H9 (cell line): Measurements from ENCODE around the gene GPR157. TPM values are rescaled to one million over a fixed set of nuclear protein-coding genes. Genes with fewer than 3 reads are reported as not detected.

Experiments
- DNase-seq: peaks from one replicate; pipeline ENCODE4 v3.0.0-alpha.2; 2017
- H2AFZ ChIP-seq: one replicate; pipeline ENCODE4 v1.6.1; 2013; ENCODE audit warnings: mild to moderate bottlenecking, low read length, control low read depth, moderate library complexity
- H2AK5ac ChIP-seq: 2 replicates; pipeline ENCODE4 v1.6.1; 2013; ENCODE audit warnings: low read length, control low read depth, mixed read lengths; ENCODE audit not compliant: insufficient read length
- H2BK120ac ChIP-seq: one replicate; pipeline ENCODE4 v1.6.1; 2013; ENCODE audit warnings: low read depth, mild to moderate bottlenecking, low read length, control low read depth, inconsistent platforms; ENCODE audit not compliant: poor library complexity, severe bottlenecking
- H2BK12ac ChIP-seq: 2 replicates; pipeline ENCODE4 v1.6.1; 2013; ENCODE audit warnings: low read length, control low read depth, mixed read lengths, low read depth; ENCODE audit not compliant: insufficient read length
- H2BK15ac ChIP-seq: 2 replicates; pipeline ENCODE4 v1.6.1; 2013; ENCODE audit warnings: low read depth, low read length, control low read depth
- H2BK20ac ChIP-seq: one replicate; pipeline ENCODE4 v1.6.1; 2013; ENCODE audit warnings: low read depth, mild to moderate bottlenecking, low read length, control low read depth, inconsistent platforms; ENCODE audit not compliant: poor library complexity, severe bottlenecking
- H2BK5ac ChIP-seq: 2 replicates; pipeline ENCODE4 v1.6.1; 2013; ENCODE audit warnings: low read length, control low read depth, mixed read lengths; ENCODE audit not compliant: insufficient read length
- H3K14ac ChIP-seq: 2 replicates; pipeline ENCODE4 v1.6.1; 2013; ENCODE audit warnings: low read length, control low read depth; ENCODE audit not compliant: insufficient read depth
- H3K18ac ChIP-seq: 2 replicates; pipeline ENCODE4 v1.6.1; 2013; ENCODE audit warnings: low read depth, mild to moderate bottlenecking, mixed read lengths, low read length, control low read depth; ENCODE audit not compliant: insufficient read length
- H3K23ac ChIP-seq: 2 replicates; pipeline ENCODE4 v1.6.1; 2013; ENCODE audit warnings: low read length, control low read depth, mixed read lengths, low read depth; ENCODE audit not compliant: insufficient read length
- H3K23me2 ChIP-seq: 2 replicates; pipeline ENCODE4 v1.6.1; 2013; ENCODE audit warnings: low read depth, mild to moderate bottlenecking, mixed read lengths, low read length, control low read depth; ENCODE audit not compliant: insufficient read length, poor library complexity, severe bottlenecking
- H3K27ac ChIP-seq: 2 replicates; pipeline ENCODE4 v1.5.1; 2013; ENCODE audit warnings: low read length, control low read depth, mixed read lengths, low read depth; ENCODE audit not compliant: insufficient read length
- H3K27me3 ChIP-seq: 2 replicates; pipeline ENCODE4 v1.6.1; 2013; ENCODE audit warnings: low read length, control low read depth, inconsistent platforms; ENCODE audit not compliant: insufficient read depth
- H3K4ac ChIP-seq: 2 replicates; pipeline ENCODE4 v1.6.1; 2013; ENCODE audit warnings: low read depth, mild to moderate bottlenecking, control low read depth, inconsistent platforms, low read length, moderate library complexity
- H3K4me1 ChIP-seq: 2 replicates; pipeline ENCODE4 v1.6.1; 2013; ENCODE audit warnings: low read length, control low read depth, inconsistent platforms; ENCODE audit not compliant: insufficient read depth
- H3K4me2 ChIP-seq: 2 replicates; pipeline ENCODE4 v1.6.1; 2013; ENCODE audit warnings: low read length, control low read depth, mixed read lengths; ENCODE audit not compliant: insufficient read length, insufficient read depth
- H3K56ac ChIP-seq: 2 replicates; pipeline ENCODE4 v1.6.1; 2013; ENCODE audit warnings: low read depth, mild to moderate bottlenecking, mixed read lengths, low read length, control low read depth; ENCODE audit not compliant: insufficient read length
- H3K79me1 ChIP-seq: 2 replicates; pipeline ENCODE4 v1.6.1; 2013; ENCODE audit warnings: low read depth, mild to moderate bottlenecking, moderate library complexity, low read length, control low read depth, inconsistent platforms; ENCODE audit not compliant: insufficient read depth, poor library complexity, severe bottlenecking
- H3K79me2 ChIP-seq: 2 replicates; pipeline ENCODE4 v1.6.1; 2013; ENCODE audit warnings: low read length, control low read depth, inconsistent platforms; ENCODE audit not compliant: insufficient read depth
- H3K9ac ChIP-seq: 2 replicates; pipeline ENCODE4 v1.6.1; 2013; ENCODE audit warnings: low read length, control low read depth, mixed read lengths; ENCODE audit not compliant: insufficient read length; ENCODE audit errors: extremely low read depth
- H3K9me3 ChIP-seq: one replicate; pipeline ENCODE4 v1.6.1; 2013; ENCODE audit warnings: low read depth, low read length, inconsistent platforms; ENCODE audit not compliant: control insufficient read depth
- H3T11ph ChIP-seq: one replicate; pipeline ENCODE4 v1.6.1; 2013; ENCODE audit warnings: mild to moderate bottlenecking, low read length, control low read depth, inconsistent platforms
- H4K20me1 ChIP-seq: one replicate; pipeline ENCODE4 v1.6.1; 2013; ENCODE audit not compliant: control insufficient read depth, insufficient read length, insufficient read depth
- H4K5ac ChIP-seq: 2 replicates; pipeline ENCODE4 v1.6.1; 2013; ENCODE audit warnings: low read depth, mild to moderate bottlenecking, mixed read lengths, low read length, control low read depth; ENCODE audit not compliant: insufficient read length
- H4K8ac ChIP-seq: replicated peaks from 2 replicates; pipeline ENCODE4 v1.6.1; 2013; ENCODE audit warnings: low read length, control low read depth, mixed read lengths, low read depth; ENCODE audit not compliant: insufficient read length
- H4K91ac ChIP-seq: 2 replicates; pipeline ENCODE4 v1.6.1; 2013; ENCODE audit warnings: low read depth, mild to moderate bottlenecking, moderate library complexity, mixed read lengths, low read length, control low read depth; ENCODE audit not compliant: insufficient read length
- H3K27ac Mint-ChIP-seq, 3 experiments: 2 replicates in 2 of 3; 3 replicates in 1 of 3; pipeline ENCODE4 v1.8.0; 2020 to 2021; ENCODE audit warnings: mixed read lengths in 3 of 3, mild to moderate bottlenecking in 1 of 3, moderate library complexity in 1 of 3
- H3K27me3 Mint-ChIP-seq: 2 replicates; pipeline ENCODE4 v1.8.0; 2021; ENCODE audit warnings: low read depth, mild to moderate bottlenecking, moderate library complexity, mixed read lengths
- H3K36me3 Mint-ChIP-seq, 3 experiments: 2 replicates in 2 of 3; 3 replicates in 1 of 3; pipeline ENCODE4 v1.8.0; 2020 to 2021; ENCODE audit warnings: low read depth in 3 of 3, mixed read lengths in 3 of 3; ENCODE audit not compliant: insufficient read depth in 1 of 3
- H3K4me1 Mint-ChIP-seq, 2 experiments: 2 replicates each; pipeline ENCODE4 v1.8.0; 2020; ENCODE audit warnings: mixed read lengths in 2 of 2
- H3K4me3 Mint-ChIP-seq, 2 experiments: 2 replicates in 1 of 2; 3 replicates in 1 of 2; pipeline ENCODE4 v1.8.0; 2020 to 2021; ENCODE audit warnings: mild to moderate bottlenecking in 2 of 2, mixed read lengths in 2 of 2, moderate library complexity in 1 of 2
- H3K9me3 Mint-ChIP-seq, 2 experiments: 2 replicates in 1 of 2; 3 replicates in 1 of 2; pipeline ENCODE4 v1.8.0; 2020; ENCODE audit warnings: mild to moderate bottlenecking in 2 of 2, mixed read lengths in 2 of 2, moderate library complexity in 1 of 2
- CTCF ChIP-seq: fragments of 200-600 bp; sonication (generic); conservative IDR thresholded peaks from 3 replicates; pipeline ENCODE4 v1.8.0; 2021; ENCODE audit warnings: antibody characterized with exemption, mild to moderate bottlenecking
- WGBS: extraction: QIAGEN DNeasy Blood & Tissue Kit; methylation state at CpG from one replicate; pipeline ENCODE4 v1.1.7; 2013; ENCODE audit warnings: missing lambda C conversion rate, low lambda C conversion rate, mixed read lengths; ENCODE audit not compliant: insufficient read length; ENCODE audit errors: extremely low coverage; 5-methylcytosine and 5-hydroxymethylcytosine counted together
- total RNA-seq: library from RNA; stranded (reverse); gene quantifications from 2 replicates; pipeline ENCODE4 v1.2.1, GENCODE V29; 2021

The GPR157 gene
- total RNA-seq, 1 experiment from 2014 or later = 3.8 TPM

- Histone ChIP-seq H3K23ac (no peak overlapping the region), H3K4ac (no peak overlapping the region), H3K4me1 (no peaks in the 10 kb centered on the region; the same call in 1 of the 2 replicates), H2BK12ac (no peak overlapping the region), H2AK5ac (no peak overlapping the region), H3K9ac (no peak overlapping the region), H2BK120ac (no peak overlapping the region), H3K79me2 (no peaks in the 10 kb centered on the region), H2BK20ac (no peak overlapping the region), H3K56ac (no peak overlapping the region), H3K4me2 (no peak overlapping the region), H3K14ac (no peak overlapping the region), H3K18ac (no peak overlapping the region), H3T11ph (no peak overlapping the region), H3K79me1 (no peaks in the 10 kb centered on the region), H3K27me3 (no peaks in the 10 kb centered on the region), H3K9me3 (no peaks in the 10 kb centered on the region), H4K20me1 (no peaks in the 10 kb centered on the region), H2BK5ac (no peak overlapping the region), H4K5ac (no peak overlapping the region), H3K27ac (no peak overlapping the region), H2BK15ac (no peak overlapping the region), H4K8ac (no peak overlapping the region), H2AFZ (no peak overlapping the region), H3K23me2 (no peaks in the 10 kb centered on the region), H4K91ac (no peak overlapping the region)
- H3K4me3 Mint-ChIP-seq = peak overlapping the region in 1 of 2 experiments; percentile 54; a peak in 2 of 5 replicates
- DNase-seq = no peak
- no peaks in the 10 kb centered on the region; a peak in 1 of 7 replicates for H3K36me3 Mint-ChIP-seq
- H3K9me3 Mint-ChIP-seq = no peaks in the 10 kb centered on the region
- H3K27me3 Mint-ChIP-seq = peaks cover 2% of the 10 kb centered on the region; the same call in 1 of the 2 replicates
- peak overlapping the region in 1 of 3 experiments; percentile 91; a peak in 3 of 7 replicates for H3K27ac Mint-ChIP-seq
- WGBS = no CpG with 5 or more reads among the region's 24 CpGs
- no peak for TF ChIP-seq CTCF
- peaks cover 18 to 27% of the 10 kb centered on the region in 2 experiments for H3K4me1 Mint-ChIP-seq
Measured at GRCh38 chr1:9066945-9067807, 61.7 kb downstream of the GPR157 start.
